GM21528 (cell line): ENCODE data around the gene ARMC9.
"Not testable (repeated sequence)": the region's sequence is repeated elsewhere in the genome, so short reads cannot be mapped to it uniquely, and the experiment has no call there.

Experiments used
- ATAC-seq: cut with Tn5 transposase; IDR thresholded peaks from one replicate; pipeline ENCODE4 v1.9.1; 2021; ENCODE audit warnings: mild to moderate bottlenecking, moderate library complexity; ENCODE audit not compliant: unreplicated experiment, low FRiP score

ARMC9 gene

GRCh38 chr2:231335591-231335990 is 137.2 kb downstream of the ARMC9 start:
- ATAC-seq, result no peak

- no peak for ATAC-seq
Measured at GRCh38 chr2:231336236-231336635, 137.8 kb downstream of the ARMC9 start.

GRCh38 chr2:231336700-231337099 is 138.3 kb downstream of the ARMC9 start:
- no peak for ATAC-seq

GRCh38 chr2:231337807-231338759 is 139.7 kb downstream of the ARMC9 start:
- no peak for ATAC-seq

GRCh38 chr2:231339316-231339715 is 140.9 kb downstream of the ARMC9 start:
- ATAC-seq, result no peak

- ATAC-seq, result no peak
Measured at GRCh38 chr2:231341100-231341499, 142.7 kb downstream of the ARMC9 start.

- ATAC-seq, result no peak
Measured at GRCh38 chr2:231342061-231342711, 143.8 kb downstream of the ARMC9 start.

GRCh38 chr2:231343006-231343710 is 144.7 kb downstream of the ARMC9 start:
- no peak for ATAC-seq

- ATAC-seq, result no peak
Measured at GRCh38 chr2:231343988-231344387, 145.6 kb downstream of the ARMC9 start.

- no peak for ATAC-seq
Measured at GRCh38 chr2:231344851-231345250, 146.4 kb downstream of the ARMC9 start.

- ATAC-seq, result no peak
Measured at GRCh38 chr2:231347081-231347480, 148.7 kb downstream of the ARMC9 start.

- no peak for ATAC-seq
Measured at GRCh38 chr2:231347638-231348037, 149.2 kb downstream of the ARMC9 start.

- ATAC-seq, result no peak
Measured at GRCh38 chr2:231348173-231348572, 149.7 kb downstream of the ARMC9 start.

- ATAC-seq, result no peak
Measured at GRCh38 chr2:231348704-231349373, 150.4 kb downstream of the ARMC9 start.

GRCh38 chr2:231349374-231349735 is 150.9 kb downstream of the ARMC9 start:
- ATAC-seq, result not testable (repeated sequence)

- no peak for ATAC-seq
Measured at GRCh38 chr2:231351648-231352047, 153.2 kb downstream of the ARMC9 start.

GRCh38 chr2:231353469-231353868 is 155.0 kb downstream of the ARMC9 start:
- ATAC-seq, result no peak

GRCh38 chr2:231355508-231356465 is 157.4 kb downstream of the ARMC9 start:
- ATAC-seq, result no peak

GRCh38 chr2:231356466-231356844 is 158.0 kb downstream of the ARMC9 start:
- no peak for ATAC-seq

GRCh38 chr2:231357048-231357447 is 158.6 kb downstream of the ARMC9 start:
- ATAC-seq, result no peak
